Activated CD8-positive, alpha-beta memory T cell treated with anti-CD3 and anti-CD28 coated beads for 4 hours (primary cell): ENCODE data around the gene STOML2.
A peak's percentile ranks its signal among the peaks of the same experiment; 100 is the strongest.

Experiments
- DNase-seq, 2 donors: peaks; one replicate each; pipeline ENCODE4 v3.0.0-alpha.2; 2020; ENCODE audit warnings: low read depth in 2 of 2

STOML2 gene

DNA sequence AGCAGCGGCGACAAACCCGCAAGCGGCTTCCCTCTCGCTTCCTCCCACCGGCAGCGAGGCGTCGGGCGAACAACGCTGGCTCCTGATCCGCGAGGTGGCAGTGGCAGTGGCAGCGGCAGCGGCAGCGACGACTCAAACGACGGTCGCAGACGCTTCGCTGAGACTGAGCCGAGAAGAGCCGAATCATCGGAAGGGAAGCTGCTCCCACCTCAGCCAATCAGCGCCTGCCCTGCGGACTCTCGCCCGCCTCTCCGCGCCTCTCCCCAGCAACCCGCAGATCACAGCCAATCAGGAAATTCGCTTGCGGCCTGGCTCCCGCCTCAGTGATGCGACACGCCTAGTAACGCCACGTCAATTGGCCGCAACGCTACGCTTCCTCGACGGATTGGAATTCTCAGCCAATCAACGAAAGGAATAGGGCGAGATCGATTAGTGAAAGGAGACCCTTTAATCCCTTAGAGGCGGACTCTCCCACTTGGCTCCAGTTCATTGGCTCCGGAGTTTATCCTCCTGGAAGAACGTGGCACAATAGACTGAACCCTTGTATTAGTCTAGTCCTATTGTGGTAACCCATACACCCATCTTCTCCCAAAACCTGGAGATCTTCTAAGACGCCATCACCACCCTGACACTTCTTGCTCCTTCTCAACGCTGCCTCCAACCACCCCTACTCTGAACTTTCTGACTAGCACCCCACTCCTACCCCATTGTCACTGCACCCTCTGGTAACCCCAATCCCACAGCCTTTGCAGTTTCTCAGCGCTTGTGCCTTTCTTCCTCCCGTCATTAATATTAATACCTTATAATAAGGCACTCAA, 30.3 kb downstream of the STOML2 start, which contains the start of gene VCP:
VCP (minus strand) TSS at position 165 of the 818 bp plus-strand sequence. CDS start 272 bp downstream, outside the sequence.
- peak; percentile 92 to 97 for DNase-seq

DNA sequence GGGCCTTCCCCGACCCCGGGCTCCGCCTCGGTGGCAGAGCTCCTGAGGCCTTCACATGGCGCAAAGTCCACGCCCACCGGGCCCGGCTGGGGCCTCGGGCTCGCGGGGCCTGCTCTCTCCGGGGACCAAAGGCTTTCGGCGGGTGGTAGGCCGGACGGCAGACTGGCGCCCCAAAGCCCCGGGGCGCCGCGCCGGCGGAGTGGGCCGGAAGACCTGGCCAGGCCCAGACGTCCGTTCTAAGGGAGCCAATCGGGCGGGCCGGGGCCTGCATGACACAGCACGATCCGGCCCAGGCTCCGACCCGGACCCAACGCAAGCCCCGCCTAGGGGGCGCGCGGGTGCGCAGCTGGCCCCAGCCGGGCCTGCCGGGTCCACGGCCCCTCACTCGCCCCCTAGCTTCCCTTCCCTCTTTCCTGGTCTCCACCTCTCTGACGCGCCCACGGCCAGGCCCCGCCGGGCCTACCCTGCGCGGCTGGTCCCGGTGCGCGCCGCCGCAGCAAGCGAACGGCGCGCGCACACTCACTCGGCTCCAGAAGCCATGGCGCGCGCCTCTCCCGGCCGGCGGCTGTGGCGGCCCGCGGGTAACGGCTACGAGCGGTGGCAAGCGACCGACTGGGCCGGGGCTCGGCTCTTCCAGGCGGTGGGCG, 31.0 kb downstream of the STOML2 start:
- peak; percentile 42 to 46 for DNase-seq

DNA sequence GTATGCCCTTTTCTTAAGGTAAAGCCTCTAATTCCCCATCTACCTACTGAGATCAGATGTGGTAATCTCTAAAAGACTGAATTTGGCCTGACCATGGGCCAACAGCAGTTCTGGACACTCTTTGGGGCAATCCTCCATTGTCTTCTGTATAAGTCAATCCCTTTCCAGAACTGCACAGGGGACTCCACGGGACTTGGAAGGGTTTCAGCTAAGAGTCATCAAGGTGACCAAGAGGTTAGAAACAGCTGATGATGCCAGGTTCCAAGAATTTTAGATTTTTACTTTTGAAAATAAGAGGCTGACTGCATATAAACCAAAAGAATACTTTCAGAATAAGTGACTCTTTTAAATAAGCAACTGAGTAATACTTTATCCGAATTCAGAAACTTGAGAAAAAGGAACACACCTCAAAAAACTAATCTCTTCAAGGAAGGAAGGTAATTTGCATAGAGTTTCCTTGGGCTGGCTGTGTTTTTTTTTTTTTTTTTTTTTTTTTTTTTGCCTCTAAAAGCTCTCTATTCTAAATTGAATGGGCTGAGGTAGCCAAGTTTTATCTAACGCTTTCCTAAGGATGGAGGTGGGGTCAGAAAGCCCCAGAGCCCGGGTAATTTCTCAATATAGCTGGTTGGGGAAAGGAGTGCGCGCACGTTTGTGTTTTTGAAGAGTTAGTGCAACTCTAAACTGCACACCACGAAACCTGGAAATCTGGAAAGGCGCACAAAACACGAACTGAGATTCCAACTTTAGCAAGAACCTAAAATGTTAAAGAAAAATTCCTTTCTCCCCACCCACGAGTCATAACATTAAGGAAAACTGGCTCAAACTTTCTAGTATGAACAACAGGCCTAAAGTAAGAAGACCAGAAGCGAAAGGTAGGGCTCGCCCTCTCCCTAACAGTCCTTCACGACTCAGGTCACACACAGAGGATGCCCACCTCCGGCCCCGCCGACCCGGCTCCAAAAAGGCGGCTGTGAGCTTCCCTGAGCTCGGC, 31.8 kb downstream of the STOML2 start:
- DNase-seq = no peak

DNA sequence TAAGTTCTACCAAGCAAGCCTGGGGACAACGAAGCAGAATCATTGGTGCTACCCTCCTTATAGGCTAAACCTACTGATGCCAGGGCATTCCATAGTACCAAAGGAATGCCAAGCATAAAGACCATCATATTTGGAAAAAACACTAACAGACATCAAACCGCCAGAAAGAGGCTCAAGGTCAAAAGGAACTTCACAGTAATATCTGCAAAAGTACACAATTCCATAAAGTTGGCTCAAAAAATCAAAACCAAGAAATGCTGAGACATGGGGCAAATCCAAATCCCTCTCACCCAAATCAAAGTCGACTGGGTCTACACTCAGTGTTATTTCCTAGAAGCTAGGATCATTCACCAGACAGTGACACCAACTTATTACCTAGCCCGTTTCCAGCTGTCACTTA, 33.9 kb downstream of the STOML2 start:
- no peak for DNase-seq

GRCh38 chr9:35067056-35067455, 35.9 kb downstream of the STOML2 start:
- DNase-seq = no peak

- DNase-seq = no peak
These were observed 42.3 kb downstream of the STOML2 start for GRCh38 chr9:35060548-35061207.

GRCh38 chr9:35059438-35059837, 43.5 kb downstream of the STOML2 start:
- DNase-seq = no peak

- no peak for DNase-seq
These were observed 45.7 kb downstream of the STOML2 start for GRCh38 chr9:35057271-35057620.

DNA sequence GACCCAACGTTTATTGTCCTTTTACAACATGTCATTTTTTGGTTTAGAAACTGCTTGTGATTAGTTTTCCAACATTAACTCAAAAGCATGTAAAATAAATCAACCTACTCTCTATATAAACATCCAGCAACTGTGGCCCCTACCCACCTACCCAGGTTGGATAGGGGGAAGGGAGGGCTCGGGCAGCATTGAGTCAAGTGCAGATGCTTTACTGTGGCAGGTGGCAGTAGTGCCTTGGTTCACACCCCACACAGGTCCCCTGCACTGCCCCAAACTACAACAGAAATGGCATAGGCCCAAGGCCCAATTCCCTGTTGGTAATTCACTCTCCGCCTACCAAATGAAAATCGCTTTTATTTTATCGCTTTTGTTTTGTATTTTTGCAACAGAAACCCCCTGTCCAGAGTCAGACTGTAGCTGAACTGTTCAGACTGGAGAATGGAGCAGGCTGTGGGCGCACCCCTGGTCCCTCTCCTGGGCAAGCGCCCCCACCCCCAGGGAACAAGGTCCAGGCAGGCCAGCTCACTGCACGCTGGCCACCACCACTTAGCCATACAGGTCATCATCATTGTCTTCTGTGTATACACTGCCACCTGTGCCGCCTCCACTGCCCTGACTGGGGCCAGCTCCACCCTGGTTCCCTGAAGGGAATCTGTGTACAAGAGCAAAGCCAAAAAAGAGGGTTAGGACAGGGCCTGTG, 46.2 kb downstream of the STOML2 start:
- DNase-seq = no peak

DNA sequence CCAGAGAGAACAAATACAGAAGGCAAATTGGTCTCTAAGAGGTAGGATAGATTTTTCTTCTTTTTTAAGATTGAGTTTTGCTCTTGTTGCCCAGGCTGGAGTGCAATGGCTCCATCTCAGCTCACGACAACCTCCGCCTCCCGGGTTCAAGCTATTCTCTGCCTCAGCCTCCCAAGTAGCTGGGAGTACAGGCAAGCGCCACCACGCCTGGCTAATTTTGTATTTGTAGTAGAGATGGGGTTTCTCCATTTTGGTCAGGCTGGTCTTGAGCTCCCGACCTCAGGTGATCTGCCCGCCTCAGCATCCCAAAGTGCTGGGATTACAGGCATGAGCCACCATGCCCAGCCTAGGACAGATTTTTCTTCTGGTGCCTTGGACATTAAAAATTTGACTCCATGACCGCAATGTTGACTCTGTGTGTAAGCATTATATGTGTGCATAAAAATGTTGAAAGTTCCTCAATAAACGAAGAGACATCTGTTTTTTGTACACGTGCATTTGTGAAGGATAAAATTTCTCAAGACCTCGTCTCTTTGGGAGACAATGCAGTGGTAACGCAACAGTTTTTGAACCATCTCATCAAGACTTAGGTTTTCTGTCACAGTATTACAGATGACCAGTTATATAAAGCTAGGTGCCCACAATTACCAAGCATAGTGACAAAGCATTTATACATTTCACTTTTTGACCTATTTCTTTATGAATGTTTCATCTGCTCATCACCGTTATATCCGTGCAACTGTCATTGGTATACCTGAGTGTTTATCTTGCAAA, 47.9 kb downstream of the STOML2 start:
- DNase-seq = no peak

DNA sequence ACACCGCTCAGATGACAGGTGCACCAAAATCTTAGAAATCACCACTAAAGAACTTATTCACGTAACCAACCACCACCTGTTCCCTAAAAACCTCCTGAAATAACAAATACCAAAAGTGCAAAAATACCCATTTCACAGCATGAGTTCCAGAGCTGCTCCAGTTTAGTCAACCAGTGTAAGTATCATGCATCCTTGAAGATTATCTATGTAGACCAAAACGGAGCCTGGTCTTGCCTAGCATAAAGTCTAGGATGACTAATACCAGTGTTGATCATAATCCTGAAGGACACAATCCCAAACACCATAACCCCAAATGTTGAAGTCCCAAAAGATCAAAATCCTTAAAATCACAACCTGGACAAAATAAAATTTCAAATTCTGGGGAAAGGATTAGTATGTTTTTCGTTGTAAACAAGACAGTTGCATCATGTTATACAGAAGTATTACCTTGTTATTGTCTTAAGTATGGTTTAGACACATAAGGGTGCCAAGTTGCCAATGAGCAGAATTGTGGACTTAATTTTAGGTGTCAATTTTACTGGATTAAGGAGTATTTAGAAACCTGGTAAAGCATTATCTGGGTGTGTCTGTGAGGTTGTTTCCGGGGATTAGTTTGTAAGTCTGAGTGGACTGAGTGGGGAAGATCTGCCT, 48.6 kb downstream of the STOML2 start:
- DNase-seq = no peak

DNA sequence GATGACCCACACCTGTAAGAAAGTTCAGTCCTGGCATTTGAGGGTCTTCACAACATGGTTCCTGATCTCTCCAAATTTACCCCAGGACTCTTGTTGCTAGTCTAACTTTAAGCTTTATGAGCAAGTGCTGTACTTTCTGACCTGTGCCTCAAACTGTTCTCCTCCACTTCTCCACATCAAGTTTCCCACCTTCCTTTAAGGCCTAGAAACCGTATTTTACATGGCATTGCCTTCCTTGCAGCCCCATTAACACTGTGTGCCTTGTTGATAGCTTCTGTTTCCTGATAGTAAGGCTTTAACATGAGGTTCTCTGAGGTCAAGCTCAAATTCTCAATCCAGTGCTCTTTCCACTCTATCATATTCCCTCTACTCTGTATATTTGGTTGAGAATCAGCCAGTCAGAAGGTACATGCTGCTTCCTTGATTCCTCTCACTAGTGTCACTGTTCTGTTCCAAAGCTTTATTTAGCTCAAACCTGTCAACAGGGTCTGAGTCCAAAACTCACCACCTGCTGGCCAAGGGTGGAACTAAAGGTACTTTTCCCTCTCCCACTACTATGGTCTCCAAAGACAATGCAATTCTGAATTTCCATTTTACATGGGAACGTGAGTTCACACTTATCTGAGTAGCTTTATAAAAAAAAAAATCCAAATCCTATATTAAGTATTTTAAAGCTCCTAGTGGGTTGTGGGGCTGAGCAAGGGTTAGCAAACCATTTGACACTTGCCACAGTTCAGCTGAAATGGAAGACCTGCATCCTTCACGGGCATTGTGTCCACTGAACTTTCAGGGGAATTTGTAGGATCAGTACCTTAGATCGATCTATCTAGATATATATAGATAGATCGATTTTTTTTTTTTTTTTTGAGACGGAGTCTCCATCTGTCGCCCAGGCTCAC, 51.6 kb downstream of the STOML2 start:
- peak in 1 of 2 donors; percentile 17 for DNase-seq
